ENCODE measurements around the gene RIC3.

- no peak for TF ChIP-seq MAX (IDR thresholded peaks at IDR 0.05)
- no peak for TF ChIP-seq TEAD4 (IDR thresholded peaks at IDR 0.05)
- no peak for TF ChIP-seq REST (IDR thresholded peaks at IDR 0.05; ENCODE audit: low read depth)
- TF ChIP-seq FOXM1 (IDR thresholded peaks at IDR 0.05; ENCODE audit: borderline replicate concordance, low read depth) = no peak
These were observed 38.5 kb upstream of the RIC3 start for GRCh38 chr11:8207080-8208000.

Measured in Ishikawa (cell line).